ENCODE data around the gene UBR1.
"Not testable (repeated sequence)": the region's sequence is repeated elsewhere in the genome, so short reads cannot be mapped to it uniquely, and the experiment has no call there.

Gene UBR1

GRCh38 chr15:42954291-42954690 lies 151.5 kb downstream of the UBR1 start:
- DNase-seq: no peak

- DNase-seq: not testable (repeated sequence)
Observed at GRCh38 chr15:42948898-42949297, 156.9 kb downstream of the UBR1 start.

GRCh38 chr15:42940527-42940926 lies 165.3 kb downstream of the UBR1 start:
- no peak for DNase-seq

GRCh38 chr15:42939841-42940240 lies 166.0 kb downstream of the UBR1 start:
- DNase-seq: no peak

- no peak for DNase-seq
Observed at GRCh38 chr15:42937143-42937542, 168.7 kb downstream of the UBR1 start.

- no peak for DNase-seq
Observed at GRCh38 chr15:42933886-42934667, 171.8 kb downstream of the UBR1 start.

- DNase-seq: no peak
Observed at GRCh38 chr15:42932833-42933515, 172.9 kb downstream of the UBR1 start.

GRCh38 chr15:42931702-42932486 lies 173.9 kb downstream of the UBR1 start:
- DNase-seq: no peak

GRCh38 chr15:42929306-42929848 lies 176.5 kb downstream of the UBR1 start:
- DNase-seq: no peak

- no peak for DNase-seq
Observed at GRCh38 chr15:42921342-42921731, 184.5 kb downstream of the UBR1 start.

GRCh38 chr15:42920519-42921341 lies 185.1 kb downstream of the UBR1 start, which contains the start of gene TTBK2:
TSS of gene TTBK2 (minus strand) at chr15:42920778. CDS start at chr15:42878617, 42,161 bp downstream.
- peak; percentile 97 for DNase-seq

- DNase-seq: peak; percentile 6
Observed at GRCh38 chr15:42919799-42920518, 185.9 kb downstream of the UBR1 start.

GRCh38 chr15:42919308-42919707 lies 186.5 kb downstream of the UBR1 start:
- DNase-seq: no peak

- no peak for DNase-seq
Observed at GRCh38 chr15:42918047-42918446, 187.8 kb downstream of the UBR1 start.

GRCh38 chr15:42915654-42916315 lies 190.1 kb downstream of the UBR1 start:
- DNase-seq: no peak

- DNase-seq: peak; percentile 27
Observed at GRCh38 chr15:42914728-42915497, 190.9 kb downstream of the UBR1 start.

- DNase-seq: no peak
Observed at GRCh38 chr15:42911058-42911592, 194.7 kb downstream of the UBR1 start.

- no peak for DNase-seq
Observed at GRCh38 chr15:42908538-42908937, 197.3 kb downstream of the UBR1 start.

GRCh38 chr15:42903388-42904324 lies 202.2 kb downstream of the UBR1 start:
- DNase-seq: no peak

Measured in NCI-H2227 treated with DMSO at 0.1 percent for 48 hours (cell line).